Caki2 (cell line): ENCODE measurements around the gene CPNE2. TPM values are rescaled to one million over a fixed set of nuclear protein-coding genes. Genes with fewer than 3 reads are reported as not detected.

Experiments used
- DNase-seq: peaks from one replicate; pipeline ENCODE4 v3.0.0-alpha.2; 2015; ENCODE audit warnings: low read depth
- in situ Hi-C: cut with HindIII; loops from 2 replicates; pipeline ENCODE4 v1.10.0; 2016; ENCODE audit warnings: low sequenced_read_pairs, low pct_unique_long_range_greater_than_20kb, mixed read lengths
- total RNA-seq: library from RNA; depleted of rRNA; stranded (reverse); fragments of >200 nt; shearing (Covaris generic); gene quantifications from 2 replicates; pipeline ENCODE4 v1.2.3, GENCODE V29; 2014; ENCODE audit warnings: low replicate concordance

CPNE2 gene
- total RNA-seq, 1 experiment from 2014 or later: 33.5 TPM

- no peak for DNase-seq
These were observed 58.4 kb downstream of the CPNE2 start for GRCh38 chr16:57150682-57151330.

GRCh38 chr16:57151369-57151768, 59.0 kb downstream of the CPNE2 start:
- in situ Hi-C loops: no loop called here
- no peak for DNase-seq

More at GRCh38 chr16:57150682-57151330, 58.4 kb downstream of the CPNE2 start:
- in situ Hi-C loops: no loop called here

- in situ Hi-C loops: no loop called here
These were observed 60.0 kb downstream of the CPNE2 start for GRCh38 chr16:57152096-57153093.

GRCh38 chr16:57153841-57154240, 61.5 kb downstream of the CPNE2 start:
- no peak for DNase-seq
- in situ Hi-C loops: no loop called here

More at GRCh38 chr16:57152096-57153093, 60.0 kb downstream of the CPNE2 start:
- no peak for DNase-seq

- no peak for DNase-seq
- in situ Hi-C loops: no loop called here
These were observed 63.4 kb downstream of the CPNE2 start for GRCh38 chr16:57155702-57156350.

- in situ Hi-C loops: no loop called here
These were observed 63.9 kb downstream of the CPNE2 start for GRCh38 chr16:57156351-57156703.

GRCh38 chr16:57157533-57157932, 65.2 kb downstream of the CPNE2 start:
- in situ Hi-C loops: no loop called here
- no peak for DNase-seq

More at GRCh38 chr16:57156351-57156703, 63.9 kb downstream of the CPNE2 start:
- no peak for DNase-seq

- no peak for DNase-seq
- in situ Hi-C loops: no loop called here
These were observed 67.1 kb downstream of the CPNE2 start for GRCh38 chr16:57159447-57159846.

GRCh38 chr16:57163842-57164241, 71.5 kb downstream of the CPNE2 start:
- in situ Hi-C loops: no loop called here
- no peak for DNase-seq

GRCh38 chr16:57165483-57165882, 73.1 kb downstream of the CPNE2 start:
- no peak for DNase-seq
- in situ Hi-C loops: no loop called here

- DNase-seq: no peak
- in situ Hi-C loops: no loop called here
These were observed 73.6 kb downstream of the CPNE2 start for GRCh38 chr16:57165938-57166337.

- no peak for DNase-seq
- in situ Hi-C loops: no loop called here
These were observed 74.1 kb downstream of the CPNE2 start for GRCh38 chr16:57166451-57166850.

GRCh38 chr16:57166951-57167350, 74.6 kb downstream of the CPNE2 start:
- no peak for DNase-seq
- in situ Hi-C loops: no loop called here

- DNase-seq: no peak
- in situ Hi-C loops: no loop called here
These were observed 75.2 kb downstream of the CPNE2 start for GRCh38 chr16:57167538-57167937.

GRCh38 chr16:57167953-57168352, 75.6 kb downstream of the CPNE2 start:
- peak; percentile 41 for DNase-seq
- in situ Hi-C loops: no loop called here

GRCh38 chr16:57169327-57169726, 76.9 kb downstream of the CPNE2 start:
- in situ Hi-C loops: no loop called here
- no peak for DNase-seq

GRCh38 chr16:57172721-57173290, 80.4 kb downstream of the CPNE2 start:
- DNase-seq: no peak
- in situ Hi-C loops: no loop called here

GRCh38 chr16:57175896-57176295, 83.5 kb downstream of the CPNE2 start:
- in situ Hi-C loops: no loop called here
- DNase-seq: no peak

GRCh38 chr16:57178196-57178595, 85.8 kb downstream of the CPNE2 start:
- DNase-seq: no peak
- in situ Hi-C loops: no loop called here
